GM20000 (cell line): Measurements from ENCODE around the gene OR6S1.

Experiments used
- DNase-seq: peaks from one replicate; pipeline ENCODE4 v3.0.0; 2012; ENCODE audit warnings: low spot score
- TF ChIP-seq, protein P1 (sequence below): IDR thresholded peaks from 2 replicates; pipeline ENCODE4 v1.5.1; 2012; ENCODE audit warnings: mild to moderate bottlenecking, control low read depth; ENCODE audit errors: extremely low read depth, missing control alignments

OR6S1 gene

GRCh38 chr14:20632831-20633691 is 8.4 kb downstream of the OR6S1 start:
- peak; percentile 61 for DNase-seq
- TF ChIP-seq, protein P1, sequence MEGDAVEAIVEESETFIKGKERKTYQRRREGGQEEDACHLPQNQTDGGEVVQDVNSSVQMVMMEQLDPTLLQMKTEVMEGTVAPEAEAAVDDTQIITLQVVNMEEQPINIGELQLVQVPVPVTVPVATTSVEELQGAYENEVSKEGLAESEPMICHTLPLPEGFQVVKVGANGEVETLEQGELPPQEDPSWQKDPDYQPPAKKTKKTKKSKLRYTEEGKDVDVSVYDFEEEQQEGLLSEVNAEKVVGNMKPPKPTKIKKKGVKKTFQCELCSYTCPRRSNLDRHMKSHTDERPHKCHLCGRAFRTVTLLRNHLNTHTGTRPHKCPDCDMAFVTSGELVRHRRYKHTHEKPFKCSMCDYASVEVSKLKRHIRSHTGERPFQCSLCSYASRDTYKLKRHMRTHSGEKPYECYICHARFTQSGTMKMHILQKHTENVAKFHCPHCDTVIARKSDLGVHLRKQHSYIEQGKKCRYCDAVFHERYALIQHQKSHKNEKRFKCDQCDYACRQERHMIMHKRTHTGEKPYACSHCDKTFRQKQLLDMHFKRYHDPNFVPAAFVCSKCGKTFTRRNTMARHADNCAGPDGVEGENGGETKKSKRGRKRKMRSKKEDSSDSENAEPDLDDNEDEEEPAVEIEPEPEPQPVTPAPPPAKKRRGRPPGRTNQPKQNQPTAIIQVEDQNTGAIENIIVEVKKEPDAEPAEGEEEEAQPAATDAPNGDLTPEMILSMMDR, result no peak

- TF ChIP-seq, protein P1, result no peak
- DNase-seq, result no peak
Observed at GRCh38 chr14:20632448-20632830, 9.1 kb downstream of the OR6S1 start.

GRCh38 chr14:20631880-20632389 is 9.6 kb downstream of the OR6S1 start:
- DNase-seq, result no peak
- TF ChIP-seq, protein P1, result no peak

GRCh38 chr14:20631023-20631879 is 10.2 kb downstream of the OR6S1 start:
- DNase-seq, result no peak
- TF ChIP-seq, protein P1, result no peak

- DNase-seq, result peak; percentile 28
- TF ChIP-seq, protein P1, result no peak
Observed at GRCh38 chr14:20630340-20631022, 11.0 kb downstream of the OR6S1 start.

DNA sequence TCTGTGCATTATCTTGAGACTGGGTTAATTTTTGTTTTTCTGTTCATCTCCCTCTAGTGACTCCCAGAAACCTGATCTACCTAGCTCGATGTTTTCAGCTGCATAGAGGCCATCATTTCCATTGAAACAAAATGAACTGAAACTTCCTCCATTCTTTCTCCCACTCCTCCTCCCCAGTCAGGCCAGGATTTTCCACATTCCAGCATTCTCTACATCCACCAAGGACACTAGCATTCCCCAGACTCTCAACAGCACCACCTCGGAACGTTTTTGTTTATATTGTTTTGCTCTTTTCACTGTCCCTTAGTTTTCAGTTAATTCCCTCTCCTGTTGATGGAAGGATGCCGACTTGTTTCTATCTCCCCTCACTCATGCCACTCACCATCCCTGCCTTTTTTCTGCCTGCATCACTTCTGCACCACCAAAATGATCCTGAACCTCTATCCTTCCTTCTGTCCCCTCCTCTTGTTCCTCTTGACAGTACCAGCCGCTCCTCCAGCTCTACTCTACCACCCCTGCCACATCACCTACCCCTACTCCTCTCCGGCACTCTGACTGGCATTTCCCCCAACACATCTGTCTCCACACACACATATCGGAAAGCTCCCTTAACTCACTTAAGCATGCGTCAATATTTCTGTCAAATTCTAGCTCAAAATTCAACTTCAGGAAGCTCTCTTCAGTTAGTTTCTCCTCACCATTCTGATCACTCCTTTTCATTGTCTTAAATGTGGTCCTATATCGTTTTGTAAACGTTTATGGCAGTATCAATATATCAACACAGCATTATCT is 13.2 kb downstream of the OR6S1 start:
- TF ChIP-seq, protein P1, result no peak
- no peak for DNase-seq
